ENCODE data around the gene ARHGAP42.

Gene ARHGAP42

DNA sequence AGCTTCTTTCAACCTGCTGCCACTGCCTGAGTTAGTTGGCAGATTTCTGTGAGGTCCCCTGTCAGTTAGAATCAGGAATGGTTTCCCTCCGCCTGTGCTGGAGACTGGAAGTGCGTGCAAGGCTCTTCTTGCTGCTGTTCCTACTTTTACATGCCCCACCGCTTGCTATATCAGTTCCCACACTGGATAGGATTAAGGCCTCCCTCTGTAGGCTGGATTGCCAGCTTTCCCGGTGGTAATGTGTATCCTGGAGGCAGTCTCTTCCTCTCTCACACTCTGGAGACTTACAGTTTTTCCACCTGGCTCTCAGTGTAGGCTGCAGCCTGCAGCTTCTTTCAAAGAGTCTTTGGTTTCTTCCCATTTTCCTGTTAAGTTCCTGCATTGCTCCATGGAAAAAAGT, 66.5 kb downstream of the ARHGAP42 start:
- no peak for DNase-seq (ENCODE audit: low read depth in 2 of 3, low spot score in 1 of 3)

DNA sequence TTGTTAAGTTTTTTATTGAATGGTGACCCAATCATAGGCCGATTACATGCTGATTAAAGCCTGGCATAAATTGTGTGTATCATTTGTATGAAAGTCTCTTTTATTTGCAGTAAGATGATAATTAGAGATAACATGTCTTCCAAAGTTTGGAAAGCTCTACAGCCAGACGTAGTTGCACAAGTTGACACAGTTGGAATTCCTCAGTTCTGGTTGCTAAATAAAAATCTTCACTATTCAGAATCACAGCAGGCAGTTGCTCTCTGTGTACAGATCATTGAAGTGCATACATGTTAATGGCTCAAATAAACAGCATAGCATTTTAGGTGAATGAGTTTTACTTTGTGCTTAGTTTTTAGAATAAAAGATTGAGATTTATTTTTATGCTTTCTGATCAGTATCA, 69.5 kb downstream of the ARHGAP42 start:
- DNase-seq (ENCODE audit: low read depth in 2 of 3, low spot score in 1 of 3), result no peak

GRCh38 chr11:100757646-100758045, 70.6 kb downstream of the ARHGAP42 start:
- no peak for DNase-seq (ENCODE audit: low read depth in 2 of 3, low spot score in 1 of 3)

GRCh38 chr11:100759106-100759505, 72.0 kb downstream of the ARHGAP42 start:
- DNase-seq (ENCODE audit: low read depth in 2 of 3, low spot score in 1 of 3), result no peak

DNA sequence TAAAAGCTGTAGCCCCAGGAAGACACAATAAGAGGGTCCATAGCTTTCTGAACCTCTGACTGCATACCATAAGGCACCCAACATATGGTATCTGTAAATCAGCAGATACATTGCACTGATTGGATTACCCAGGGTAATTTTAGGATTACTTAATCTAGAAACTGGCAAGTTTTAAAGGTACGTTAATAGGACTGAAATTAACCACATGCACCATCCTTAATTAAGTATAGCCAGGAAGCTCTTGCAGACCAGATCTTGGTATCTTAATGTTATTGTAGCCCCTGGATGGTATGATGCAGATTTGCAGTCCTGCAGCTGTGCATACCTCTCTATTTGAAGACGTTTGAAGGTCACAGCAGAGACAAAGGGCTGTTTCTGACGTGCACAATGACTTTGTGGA, 72.8 kb downstream of the ARHGAP42 start:
- DNase-seq (ENCODE audit: low read depth in 2 of 3, low spot score in 1 of 3), result no peak

DNA sequence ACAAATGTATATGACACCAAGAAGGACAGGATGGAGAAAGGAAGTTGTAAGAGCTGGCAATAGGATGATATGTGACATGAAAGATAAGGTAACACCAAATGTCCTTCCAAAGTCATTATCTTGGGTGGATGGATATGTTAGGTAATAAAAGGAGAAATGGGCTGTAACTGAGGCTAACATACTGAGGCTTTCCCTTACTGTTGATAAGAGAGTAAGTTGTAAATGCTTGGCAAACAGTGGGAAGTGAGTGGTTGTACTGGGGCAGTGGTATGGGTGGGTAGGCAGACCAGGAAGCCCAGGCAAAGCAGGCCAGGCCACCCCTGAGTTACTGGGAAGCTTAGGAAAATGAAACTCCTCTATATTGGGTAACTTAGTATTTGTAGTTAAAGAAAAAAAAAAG, 73.7 kb downstream of the ARHGAP42 start:
- no peak for DNase-seq (ENCODE audit: low read depth in 2 of 3, low spot score in 1 of 3)

GRCh38 chr11:100761841-100762240, 74.8 kb downstream of the ARHGAP42 start:
- DNase-seq (ENCODE audit: low read depth in 2 of 3, low spot score in 1 of 3), result no peak

DNA sequence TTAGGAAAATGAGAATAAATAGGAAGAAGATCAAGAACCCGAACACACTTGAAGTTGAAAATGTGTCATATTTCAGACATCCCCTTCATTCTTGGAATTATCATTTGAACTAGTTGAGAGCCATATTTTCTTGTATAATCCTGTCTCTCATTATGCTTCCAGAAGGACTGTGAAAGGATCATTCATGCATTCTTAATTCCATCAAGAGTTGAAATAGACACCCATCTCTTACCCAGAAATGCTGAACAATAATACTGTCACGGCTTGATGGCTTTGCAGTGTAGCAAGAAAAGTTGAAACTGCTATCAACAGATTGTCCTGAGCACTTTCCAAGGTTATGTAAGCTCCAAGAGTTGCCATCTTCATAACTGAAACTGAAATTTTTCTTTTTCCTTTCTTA, 79.7 kb downstream of the ARHGAP42 start:
- no peak for DNase-seq (ENCODE audit: low read depth in 2 of 3, low spot score in 1 of 3)

- DNase-seq (ENCODE audit: low read depth in 2 of 3, low spot score in 1 of 3), result no peak
These were observed 82.1 kb downstream of the ARHGAP42 start for GRCh38 chr11:100769165-100769564.

DNA sequence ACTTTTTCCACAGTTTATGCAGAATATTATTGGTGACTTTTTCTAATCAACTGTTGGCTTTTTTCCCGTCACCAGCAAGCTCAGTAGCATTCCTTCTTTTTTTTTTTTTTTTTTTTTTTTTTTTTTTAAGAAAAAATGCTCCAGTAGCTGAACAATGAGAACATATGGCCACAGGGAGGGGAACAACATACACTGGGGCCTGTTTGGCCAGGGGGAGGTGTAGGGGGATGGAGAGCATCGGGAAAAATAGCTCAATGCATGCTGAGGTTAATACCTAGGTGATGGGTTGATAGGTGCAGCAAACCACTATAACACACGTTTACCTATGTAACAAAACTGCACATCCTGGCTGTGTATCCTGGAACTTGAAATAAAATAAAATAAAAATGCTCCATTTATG, 82.5 kb downstream of the ARHGAP42 start:
- no peak for DNase-seq (ENCODE audit: low read depth in 2 of 3, low spot score in 1 of 3)

GRCh38 chr11:100774132-100774531, 87.0 kb downstream of the ARHGAP42 start:
- DNase-seq (ENCODE audit: low read depth in 2 of 3, low spot score in 1 of 3), result no peak

DNA sequence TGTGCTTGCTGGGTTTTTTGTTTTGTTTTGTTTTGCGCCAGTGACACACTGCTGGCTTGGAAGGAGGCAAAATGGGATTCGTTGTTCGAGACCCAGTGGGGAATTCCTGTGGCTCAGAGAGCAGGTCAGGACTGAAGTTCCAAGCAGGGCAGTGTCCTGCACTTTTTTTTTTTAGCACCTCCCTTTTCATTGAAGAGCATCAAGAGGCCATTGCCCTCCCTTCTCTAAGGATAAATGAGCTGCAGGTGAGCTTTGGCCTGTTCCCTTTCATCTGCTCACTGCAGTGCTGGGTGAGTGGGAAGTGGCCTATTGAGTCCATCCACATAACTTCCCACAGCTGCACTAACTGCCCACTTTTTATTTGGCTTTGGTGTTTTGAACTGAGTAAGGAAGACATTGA, 87.8 kb downstream of the ARHGAP42 start:
- DNase-seq (ENCODE audit: low read depth in 2 of 3, low spot score in 1 of 3), result no peak

DNA sequence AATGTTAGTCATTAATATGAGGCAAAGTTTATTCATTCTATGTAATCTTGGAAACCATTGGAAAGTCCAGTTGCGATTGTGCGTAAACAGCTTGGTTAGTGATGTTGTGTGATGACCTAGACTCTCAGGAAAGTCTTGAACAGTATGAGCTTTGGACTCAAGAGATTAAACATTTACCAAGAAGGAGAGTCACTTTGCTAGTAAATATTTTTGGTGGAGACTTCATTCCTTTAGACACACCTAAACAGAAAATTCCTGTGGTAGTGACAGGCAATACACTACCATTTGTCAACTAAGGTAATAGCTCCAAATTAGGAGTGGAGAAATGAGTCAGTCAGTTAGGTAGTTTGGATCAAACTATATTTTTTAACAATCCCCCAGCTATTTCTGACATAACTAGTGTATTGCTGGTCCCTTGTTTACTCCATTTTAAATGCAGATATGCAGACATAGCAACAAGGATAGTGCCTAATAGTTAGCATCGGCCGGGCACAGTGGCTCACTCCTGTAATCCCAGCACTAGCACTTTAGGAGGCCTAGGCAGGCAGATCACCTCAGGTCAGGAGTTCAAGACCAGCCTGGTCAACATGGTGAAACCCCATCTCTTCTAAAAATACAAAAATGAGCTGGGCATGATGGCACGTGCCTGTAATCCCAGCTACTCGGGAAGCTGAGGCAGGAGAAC, 89.3 kb downstream of the ARHGAP42 start:
- no peak for DNase-seq (ENCODE audit: low read depth in 2 of 3, low spot score in 1 of 3)

- no peak for DNase-seq (ENCODE audit: low read depth in 2 of 3, low spot score in 1 of 3)
These were observed 90.0 kb downstream of the ARHGAP42 start for GRCh38 chr11:100777103-100777502.

DNA sequence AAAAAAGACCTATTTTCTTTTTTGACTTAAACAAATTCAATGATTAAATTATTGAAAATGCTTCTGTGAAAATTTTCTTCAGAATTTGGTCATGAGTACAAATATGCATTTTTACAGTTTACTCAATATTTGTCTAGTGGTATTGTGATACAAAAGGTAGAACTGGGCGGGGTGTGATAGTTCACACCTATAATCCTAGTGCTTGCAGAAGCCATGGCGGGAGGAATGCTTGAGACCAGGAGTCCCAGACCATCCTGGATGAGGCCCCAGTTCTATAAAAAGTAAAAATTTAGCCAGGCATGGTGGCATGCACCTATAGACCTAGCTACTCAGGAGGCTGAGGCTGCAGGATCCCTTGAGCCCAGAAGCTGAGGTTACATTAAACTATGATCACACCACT, 90.6 kb downstream of the ARHGAP42 start:
- DNase-seq (ENCODE audit: low read depth in 2 of 3, low spot score in 1 of 3), result no peak

GRCh38 chr11:100778166-100778785, 91.2 kb downstream of the ARHGAP42 start:
- no peak for DNase-seq (ENCODE audit: low read depth in 2 of 3, low spot score in 1 of 3)

DNA sequence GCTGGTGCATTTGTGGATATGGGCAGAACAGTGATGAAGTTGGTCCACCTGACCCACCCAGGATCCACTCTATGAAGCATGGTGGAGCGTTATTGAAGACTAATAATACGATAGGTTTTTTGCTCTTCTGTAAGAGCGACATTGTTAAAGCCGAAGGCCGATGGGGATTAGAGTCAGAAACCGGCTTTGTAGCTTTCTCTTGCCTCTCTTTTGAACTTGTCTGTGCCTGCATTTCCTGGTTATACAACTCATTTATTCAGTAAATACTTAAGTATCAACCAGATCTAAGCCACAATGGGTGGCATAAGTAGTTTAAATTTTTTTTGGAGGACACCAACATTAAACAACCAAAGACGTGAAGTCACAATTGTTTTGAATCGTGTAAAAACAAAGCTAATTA, 93.4 kb downstream of the ARHGAP42 start:
- DNase-seq (ENCODE audit: low read depth in 2 of 3, low spot score in 1 of 3), result no peak

DNA sequence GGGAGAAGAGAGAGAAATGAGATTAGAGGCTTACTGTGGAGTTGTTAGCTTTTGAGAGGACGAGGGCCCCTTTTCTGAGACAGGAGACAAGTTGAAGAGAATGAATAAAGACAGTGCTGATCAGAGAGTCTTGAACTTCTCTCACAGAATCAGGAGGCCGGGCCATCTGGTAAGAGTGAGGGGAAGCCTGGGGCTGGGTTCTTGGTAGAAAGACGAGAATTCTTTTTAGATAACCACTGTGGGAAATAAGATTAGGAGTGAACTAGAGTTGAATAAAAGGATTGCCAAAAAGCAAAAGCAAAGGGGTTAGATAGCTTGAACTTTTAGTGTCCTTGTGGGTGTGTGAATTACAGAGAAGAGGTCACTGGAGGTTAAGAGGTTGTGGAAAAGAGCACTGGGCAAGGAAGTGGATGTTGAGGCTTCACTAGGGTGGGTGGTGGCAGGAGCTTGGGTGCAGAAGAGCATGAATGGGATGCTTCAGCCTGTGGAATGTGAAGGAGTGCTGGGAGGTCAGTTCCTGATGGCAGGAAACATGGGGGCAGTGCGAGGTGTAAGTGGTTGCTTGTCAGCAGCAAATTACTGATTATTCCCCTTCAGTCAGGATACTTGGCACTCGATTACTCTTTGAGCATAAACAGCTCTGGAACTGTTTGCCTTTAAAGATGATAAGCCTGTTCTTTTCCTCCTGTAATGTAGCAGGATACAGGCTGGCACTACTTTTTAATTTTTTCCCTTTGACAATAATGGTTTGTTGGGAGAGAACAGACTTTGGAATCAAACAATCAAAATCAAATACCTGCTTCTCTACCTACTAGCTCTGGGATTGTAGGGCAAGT, 98.3 kb downstream of the ARHGAP42 start:
- DNase-seq (ENCODE audit: low read depth in 2 of 3, low spot score in 1 of 3), result no peak

GRCh38 chr11:100788561-100789295, 101.6 kb downstream of the ARHGAP42 start:
- DNase-seq (ENCODE audit: low read depth in 2 of 3, low spot score in 1 of 3), result no peak

- no peak for DNase-seq (ENCODE audit: low read depth in 2 of 3, low spot score in 1 of 3)
These were observed 102.4 kb downstream of the ARHGAP42 start for GRCh38 chr11:100789500-100789899.

DNA sequence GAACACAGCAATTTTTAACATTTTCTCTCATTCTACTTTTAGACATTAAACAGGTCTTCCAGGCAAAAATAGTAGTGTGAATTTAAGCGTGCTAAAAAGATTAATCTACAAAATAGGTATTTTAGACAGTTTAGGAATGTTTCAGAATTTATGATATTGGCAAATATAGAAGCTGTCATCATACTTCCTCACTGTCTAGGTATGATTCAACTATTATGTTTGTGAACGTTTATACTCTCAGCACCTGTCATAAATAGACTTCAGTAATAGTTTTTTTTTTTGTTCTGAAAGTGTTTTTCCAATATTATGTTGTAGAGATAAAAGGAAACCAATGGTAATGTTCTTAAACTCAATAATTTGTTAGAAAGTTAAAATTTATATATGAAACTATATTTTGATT, 103.0 kb downstream of the ARHGAP42 start:
- DNase-seq (ENCODE audit: low read depth in 2 of 3, low spot score in 1 of 3), result no peak

DNA sequence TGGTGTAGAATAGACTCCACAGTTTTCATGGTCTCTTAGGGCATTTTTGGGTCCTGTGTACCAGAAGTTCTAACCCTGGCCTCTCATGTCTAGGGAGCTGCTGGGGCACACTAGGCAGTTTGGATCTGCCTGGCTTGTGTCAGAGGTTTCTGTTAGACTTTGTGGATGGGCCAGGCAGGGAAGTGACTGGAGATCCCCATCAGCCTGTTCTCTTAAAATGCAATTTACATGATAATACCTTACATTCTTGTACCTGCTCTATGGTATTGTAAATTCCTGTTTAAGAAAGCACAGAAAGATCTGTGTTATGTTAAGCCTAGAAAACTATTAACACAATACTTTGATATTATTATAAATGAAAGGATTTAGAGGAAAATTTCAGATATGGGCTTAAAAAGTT, 104.0 kb downstream of the ARHGAP42 start:
- no peak for DNase-seq (ENCODE audit: low read depth in 2 of 3, low spot score in 1 of 3)
